ENCODE data around the gene TMCC2. TPM values are rescaled to one million over a fixed set of nuclear protein-coding genes. Genes with fewer than 3 reads are reported as not detected.
A peak's percentile ranks its signal among the peaks of the same experiment; 100 is the strongest.

The TMCC2 gene
- total and polyA plus RNA-seq, 2 experiments from 2014 or later: 2.6 to 9.9 TPM

GRCh38 chr1:205251576-205251975 is 23.8 kb downstream of the TMCC2 start:
- Histone ChIP-seq H3K4me3 (no peak overlapping the region), H3K27me3 (ENCODE audit: insufficient read depth) (no peaks in the 10 kb centered on the region), H3K79me2 (replicated peaks; ENCODE audit: insufficient read depth) (no peaks in the 10 kb centered on the region), H3K27ac (ENCODE audit: low read depth) (no peak overlapping the region), H3K9me2 (ENCODE audit: insufficient read depth) (no peaks in the 10 kb centered on the region), H3K4me2 (no peak overlapping the region), H2AFZ (no peak overlapping the region), H4K20me1 (replicated peaks; ENCODE audit: insufficient read depth) (no peaks in the 10 kb centered on the region), H3F3A (replicated peaks; ENCODE audit: low read depth) (no peaks in the 10 kb centered on the region), H3K4me1 (ENCODE audit: insufficient read depth) (no peaks in the 10 kb centered on the region; the same call in 1 of the 2 replicates), H3K36me3 (ENCODE audit: insufficient read depth) (no peaks in the 10 kb centered on the region)
- no peaks in the 10 kb centered on the region; the same call in 2 of the 3 replicates for H3K36me3 Mint-ChIP-seq (ENCODE audit: low read depth)
- H3K4me3 Mint-ChIP-seq: no peak overlapping the region
- TF ChIP-seq EZH2 (IDR thresholded peaks at IDR 0.05; ENCODE audit: low read depth, unreplicated experiment) (no peak), ZNF114 (CRISPR knock-in tag; IDR thresholded peaks at IDR 0.05) (no peak), EZH2phosphoT487 (IDR thresholded peaks at IDR 0.05; ENCODE audit: unreplicated experiment) (no peak), ETS1 (IDR thresholded peaks at IDR 0.05) (no peak), STAT1 (IDR thresholded peaks at IDR 0.05; ENCODE audit: unreplicated experiment) (no peak)
- ATAC-seq: no peak
- no peak for DNase-seq (ENCODE audit: low spot score)
- H3K9me3 Mint-ChIP-seq: no peaks in the 10 kb centered on the region
- H3K27ac Mint-ChIP-seq: no peak overlapping the region
- peaks cover 3% of the 10 kb centered on the region for H3K27me3 Mint-ChIP-seq (ENCODE audit: insufficient read depth, low read depth, poor library complexity)
- H3K4me1 Mint-ChIP-seq: peaks cover 17% of the 10 kb centered on the region; the same call in 2 of the 3 replicates

GRCh38 chr1:205255941-205256780 is 28.4 kb downstream of the TMCC2 start:
- Histone ChIP-seq H3K4me2 (no peak overlapping the region), H3K36me3 (ENCODE audit: insufficient read depth) (no peaks in the 10 kb centered on the region), H3K79me2 (replicated peaks; ENCODE audit: insufficient read depth) (no peaks in the 10 kb centered on the region), H3K9me2 (ENCODE audit: insufficient read depth) (no peaks in the 10 kb centered on the region), H3K27ac (ENCODE audit: low read depth) (no peak overlapping the region), H3F3A (replicated peaks; ENCODE audit: low read depth) (no peaks in the 10 kb centered on the region), H3K4me1 (ENCODE audit: insufficient read depth) (no peaks in the 10 kb centered on the region; the same call in 1 of the 2 replicates), H4K20me1 (replicated peaks; ENCODE audit: insufficient read depth) (no peaks in the 10 kb centered on the region), H3K27me3 (ENCODE audit: insufficient read depth) (no peaks in the 10 kb centered on the region), H2AFZ (no peak overlapping the region), H3K4me3 (no peak overlapping the region)
- Mint-ChIP-seq H3K27me3 (ENCODE audit: insufficient read depth, low read depth, poor library complexity) (peaks cover 6% of the 10 kb centered on the region), H3K4me1 (peaks cover 23% of the 10 kb centered on the region), H3K9me3 (no peaks in the 10 kb centered on the region), H3K27ac (no peak overlapping the region), H3K36me3 (ENCODE audit: low read depth) (no peaks in the 10 kb centered on the region), H3K4me3 (no peak overlapping the region)
- peak; percentile 88 for DNase-seq (ENCODE audit: low spot score)
- no peak for TF ChIP-seq ZNF331 (CRISPR knock-in tag; IDR thresholded peaks at IDR 0.05; ENCODE audit: low read depth)
- peak; percentile 93 to 100 for TF ChIP-seq CTCF (conservative IDR thresholded peaks at IDR 0.05; ENCODE audit: low read depth in 2 of 2)
- ATAC-seq: peak; percentile 89

Measured in GM23338 (cell line).